Aorta (tissue), 5 donors: ENCODE data around the gene FAM193A. TPM values are rescaled to one million over a fixed set of nuclear protein-coding genes. Genes with fewer than 3 reads are reported as not detected.
"Not testable (repeated sequence)": the region's sequence is repeated elsewhere in the genome, so short reads cannot be mapped to it uniquely, and the experiment has no call there.

Experiments used
- ATAC-seq: fragments of 200-7000 bp; cut with Tn5 transposase; one replicate; pipeline ENCODE4 v1.9.1; 2022; ENCODE audit warnings: moderate library complexity; ENCODE audit not compliant: low FRiP score
- DNase-seq, 2 donors: peaks; one replicate each; pipeline ENCODE4 v3.0.0-alpha.2; 2020
- H3K27ac ChIP-seq, 2 donors: one replicate each; pipeline ENCODE4 v1.5.1; 2013; ENCODE audit warnings: low read length in 2 of 2, mild to moderate bottlenecking in 2 of 2, moderate library complexity in 2 of 2, control low read depth in 1 of 2, inconsistent platforms in 1 of 2, low read depth in 1 of 2
- H3K27me3 ChIP-seq, 2 donors: one replicate each; pipeline ENCODE4 v1.6.1; 2013; ENCODE audit warnings: control low read depth in 1 of 2, low read length in 1 of 2, mild to moderate bottlenecking in 1 of 2, moderate library complexity in 1 of 2; ENCODE audit not compliant: insufficient read depth in 2 of 2, control insufficient read depth in 1 of 2
- H3K36me3 ChIP-seq, 2 donors: one replicate each; pipeline ENCODE4 v1.6.1; 2013; ENCODE audit warnings: control low read depth in 1 of 2, low read length in 1 of 2, mild to moderate bottlenecking in 1 of 2; ENCODE audit not compliant: insufficient read depth in 2 of 2, control insufficient read depth in 1 of 2
- H3K4me1 ChIP-seq, 2 donors: one replicate each; pipeline ENCODE4 v1.6.1; 2013; ENCODE audit warnings: low read length in 2 of 2, control low read depth in 1 of 2, mild to moderate bottlenecking in 1 of 2, moderate library complexity in 1 of 2; ENCODE audit not compliant: insufficient read depth in 2 of 2, control insufficient read depth in 1 of 2
- H3K4me3 ChIP-seq, 2 donors: one replicate each; pipeline ENCODE4 v1.5.1; 2013; ENCODE audit warnings: low read length in 2 of 2, control low read depth in 1 of 2, mild to moderate bottlenecking in 1 of 2
- H3K9me3 ChIP-seq: one replicate; pipeline ENCODE4 v1.6.1; 2013; ENCODE audit warnings: mild to moderate bottlenecking, low read length; ENCODE audit not compliant: control insufficient read depth
- WGBS, 2 donors: extraction: QIAGEN DNeasy Blood & Tissue Kit; methylation state at CpG; one replicate each; pipeline ENCODE4 v1.1.7; 2013; 5-methylcytosine and 5-hydroxymethylcytosine counted together
- intact Hi-C, 2 donors: fragments of 100-400 bp; cut with DNase I; formaldehyde crosslinking; loops; one replicate each; pipeline versions ENCODE4 v1.14.2 to v1.15.0; 2022
- polyA plus RNA-seq, 2 donors: library from polyadenylated mRNA; stranded (reverse); fragments of 200-250 nt; gene quantifications; one replicate each; pipeline ENCODE4 v1.2.3, GENCODE V29; 2013
- total RNA-seq, 2 donors: library from RNA; stranded (reverse); fragmentation: NEBNext Ultra II Directional; extraction: Animal tissue kit (Norgen Biotek cat#: 25700); gene quantifications; one replicate each; pipeline ENCODE4 v1.2.1, GENCODE V29; 2021
- donor health status: healthy with polysubstance abuse.
- donor health status: Bipolar disorder and iron deficiency.
- donor health status: DM: no; HTN: no; CAD: no.
- donor health status: DM: no; HTN: no; CAD: no.
- donor health status: DM: yes; HTN: yes; CAD: no.

Gene FAM193A
- total and polyA plus RNA-seq, 4 donors = 4.6 to 41.6 (median 18.5) TPM

DNA sequence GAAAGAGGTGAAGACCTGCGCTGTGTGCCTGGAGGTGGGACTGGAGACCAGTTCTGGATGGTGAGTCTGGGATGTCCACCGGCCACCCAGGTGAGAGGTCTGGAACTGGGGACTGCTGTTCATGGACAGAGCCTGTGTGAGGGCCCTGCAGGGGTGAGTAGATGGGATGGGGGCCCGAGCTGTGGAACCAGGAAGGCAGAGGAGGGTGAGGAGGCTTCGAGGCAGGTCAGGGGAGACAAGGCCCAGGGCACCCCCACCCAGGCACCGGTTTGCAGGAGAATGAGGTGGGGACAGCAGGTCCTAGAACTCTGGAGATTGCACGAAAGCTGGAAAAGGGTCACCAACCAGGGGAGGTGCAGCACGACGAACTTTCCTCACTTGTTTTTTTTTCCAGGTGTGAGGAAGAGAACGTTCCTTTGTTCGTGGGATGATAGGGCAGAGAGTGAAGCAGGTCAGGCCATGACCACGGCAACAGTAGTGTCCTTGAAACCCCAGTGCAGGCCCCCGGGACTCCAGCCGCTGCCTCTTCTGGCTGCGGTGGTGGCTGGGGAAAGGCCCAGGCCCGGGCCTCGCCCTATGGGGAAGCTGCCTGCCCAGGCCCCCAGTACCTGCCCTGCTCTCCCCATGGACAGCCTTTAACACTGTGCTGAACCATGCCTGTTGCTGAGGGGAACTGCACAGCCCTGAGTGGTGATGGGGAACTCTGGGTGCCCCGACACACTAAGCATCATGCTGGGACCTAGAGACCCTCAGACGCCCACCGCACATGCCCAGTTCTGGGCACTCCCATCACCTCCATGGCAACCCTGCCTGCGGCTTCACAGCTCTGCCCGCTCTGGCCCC lies 196.8 kb downstream of the FAM193A start:
- no peaks in the 10 kb centered on the region for H3K9me3 ChIP-seq
- DNase-seq = peak in 1 of 2 donors; percentile 66
- H3K36me3 ChIP-seq = peaks cover 0 to 8% of the 10 kb centered on the region in 2 donors
- H3K4me3 ChIP-seq = no peak overlapping the region
- no peaks in the 10 kb centered on the region for H3K4me1 ChIP-seq
- no peak overlapping the region for H3K27ac ChIP-seq
- 89 to 92% methylated on average over 21 of the region's 21 CpGs for WGBS, 2 donors
- H3K27me3 ChIP-seq = no peaks in the 10 kb centered on the region
- peak; percentile 57 for ATAC-seq
- intact Hi-C loops = no loop called here

DNA sequence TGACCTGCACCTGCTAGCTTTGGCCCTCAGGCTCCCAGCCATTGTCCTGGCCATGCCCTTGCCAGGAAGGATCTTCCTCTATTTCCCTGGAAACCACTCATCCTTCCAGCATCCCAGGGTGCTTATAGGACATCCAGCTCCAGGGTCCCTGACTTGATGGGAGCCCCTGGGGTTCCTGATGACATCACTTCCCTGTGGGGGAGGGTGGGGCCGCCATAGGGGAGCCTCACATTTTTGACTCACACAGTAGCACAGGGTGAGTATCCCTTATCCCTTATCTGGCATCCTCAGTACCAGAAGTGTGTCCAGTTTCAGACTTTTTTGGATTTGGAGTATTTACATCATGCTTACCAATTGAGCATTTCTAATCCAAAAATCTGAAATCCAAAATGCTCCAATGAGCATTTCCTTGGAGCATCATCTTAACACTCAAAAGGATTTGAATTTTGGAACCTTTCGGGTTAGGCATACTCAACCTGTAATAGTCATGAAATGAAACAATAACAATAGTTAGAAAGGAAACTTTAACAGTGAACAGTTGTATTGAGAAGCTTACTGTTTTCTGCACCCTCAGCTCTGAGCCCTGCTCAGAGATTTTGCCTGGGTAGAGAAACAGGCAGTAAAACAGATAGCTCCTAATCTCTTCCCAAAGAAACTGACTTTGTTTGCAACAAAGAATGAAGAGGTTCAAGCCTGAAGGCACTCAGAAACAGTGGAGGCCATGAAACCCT lies 197.6 kb downstream of the FAM193A start:
- 88 to 91% methylated on average over 2 of the region's 2 CpGs for WGBS, 2 donors
- Histone ChIP-seq H3K9me3 (no peaks in the 10 kb centered on the region), H3K4me3 (no peak overlapping the region), H3K27ac (no peak overlapping the region), H3K4me1 (no peaks in the 10 kb centered on the region), H3K36me3 (peaks cover 0 to 8% of the 10 kb centered on the region in 2 donors), H3K27me3 (no peaks in the 10 kb centered on the region)
- intact Hi-C loops = no loop called here
- DNase-seq (peak in 1 of 2 donors; percentile 53), ATAC-seq (peak; percentile 45)

GRCh38 chr4:2734612-2735011 lies 198.2 kb downstream of the FAM193A start:
- DNase-seq (no peak), ATAC-seq (no peak)
- peaks cover 0 to 6% of the 10 kb centered on the region in 2 donors for H3K36me3 ChIP-seq
- WGBS, 2 donors = 95 to 100% methylated on average over 1 of the region's 1 CpG
- intact Hi-C loops = no loop called here
- no peak overlapping the region for H3K4me3 ChIP-seq
- H3K27me3 ChIP-seq = no peaks in the 10 kb centered on the region
- no peaks in the 10 kb centered on the region for H3K9me3 ChIP-seq
- H3K27ac ChIP-seq = no peak overlapping the region
- H3K4me1 ChIP-seq = no peaks in the 10 kb centered on the region

DNA sequence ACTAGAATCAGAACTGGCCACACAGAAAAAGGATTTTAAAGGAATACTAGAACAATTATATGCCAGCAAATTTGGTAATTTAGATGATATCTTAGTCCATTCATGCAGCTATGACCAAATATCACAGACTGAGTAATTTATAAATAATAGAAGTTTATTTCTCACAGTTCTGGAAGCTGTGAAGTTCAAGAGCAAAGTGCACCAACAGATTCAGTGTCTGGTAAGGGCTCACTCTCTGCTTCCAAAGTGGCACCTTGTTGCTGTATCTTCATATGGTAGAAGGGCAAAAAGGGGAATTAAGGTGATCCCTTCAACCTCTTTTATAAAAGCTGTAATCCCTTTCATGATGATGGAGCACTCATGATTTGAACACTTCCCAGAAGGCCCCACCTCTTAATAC lies 199.4 kb downstream of the FAM193A start:
- peaks cover 0 to 6% of the 10 kb centered on the region in 2 donors for H3K36me3 ChIP-seq
- H3K27me3 ChIP-seq = no peaks in the 10 kb centered on the region
- H3K9me3 ChIP-seq = no peaks in the 10 kb centered on the region
- H3K27ac ChIP-seq = no peak overlapping the region
- intact Hi-C loops = no loop called here
- DNase-seq (no peak), ATAC-seq (no peak)
- H3K4me3 ChIP-seq = no peak overlapping the region
- no peaks in the 10 kb centered on the region for H3K4me1 ChIP-seq

GRCh38 chr4:2738296-2738695 lies 201.8 kb downstream of the FAM193A start:
- intact Hi-C loops, ATAC-seq, H3K4me1 ChIP-seq, H3K27ac ChIP-seq, H3K4me3 ChIP-seq, H3K36me3 ChIP-seq, H3K9me3 ChIP-seq, H3K27me3 ChIP-seq: not testable (repeated sequence)
- WGBS, 2 donors = 95 to 97% methylated on average over 2 of the region's 2 CpGs
- DNase-seq = peak in 1 of 2 donors; percentile 14

GRCh38 chr4:2741626-2742025 lies 205.2 kb downstream of the FAM193A start:
- Histone ChIP-seq H3K4me3 (no peak overlapping the region), H3K9me3 (no peaks in the 10 kb centered on the region), H3K36me3 (peaks cover 0 to 4% of the 10 kb centered on the region in 2 donors), H3K4me1 (no peaks in the 10 kb centered on the region), H3K27me3 (no peaks in the 10 kb centered on the region), H3K27ac (peak overlapping the region in 1 of 2 donors; percentile 8)
- intact Hi-C loops = no loop called here
- peak; percentile 27 for ATAC-seq
- DNase-seq = peak; percentile 44 to 82
- 57 to 62% methylated on average over 9 of the region's 9 CpGs for WGBS, 2 donors

DNA sequence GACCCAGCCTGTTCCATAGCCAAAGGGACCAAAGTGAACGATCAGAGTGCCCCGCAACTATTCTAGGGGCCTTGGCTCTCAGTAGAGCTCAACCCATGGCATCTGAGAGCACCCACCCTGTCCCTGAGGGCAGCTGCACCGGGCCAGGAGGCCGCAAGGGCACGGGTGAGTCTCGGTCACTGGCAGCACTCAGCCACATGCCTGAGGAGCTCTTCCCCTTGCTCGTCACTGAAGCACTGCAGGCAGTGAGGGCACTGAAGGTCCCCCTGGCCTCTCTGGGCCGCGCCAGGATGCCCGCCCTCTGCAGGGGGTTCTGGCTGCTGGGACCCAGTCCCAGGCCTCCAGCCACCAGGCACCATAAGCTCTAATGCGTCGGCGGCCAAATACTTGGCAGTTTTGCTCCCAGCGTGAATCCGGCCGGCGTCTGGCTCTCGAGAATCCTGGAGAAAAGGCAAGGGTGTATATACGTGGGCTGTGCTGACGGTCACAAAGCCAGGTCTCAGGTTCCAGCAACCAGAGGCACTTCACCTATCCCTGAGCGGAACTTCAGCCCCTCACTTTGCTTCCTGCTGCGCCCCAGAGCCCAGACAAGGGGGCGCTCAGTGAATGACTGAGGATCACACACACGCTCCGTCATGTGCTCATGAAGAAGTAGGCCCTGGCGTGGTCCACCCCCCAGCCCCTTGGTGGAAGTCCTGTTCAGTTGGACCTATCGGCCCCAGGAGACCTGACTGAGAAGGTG lies 205.8 kb downstream of the FAM193A start:
- 86 to 94% methylated on average over 27 of the region's 27 CpGs for WGBS, 2 donors
- no peak for ATAC-seq
- intact Hi-C loops = no loop called here
- peak overlapping the region in 1 of 2 donors; percentile 25 for H3K27ac ChIP-seq
- no peak overlapping the region for H3K4me3 ChIP-seq
- H3K27me3 ChIP-seq = no peaks in the 10 kb centered on the region
- DNase-seq = peak; percentile 35 to 69
- H3K36me3 ChIP-seq = peaks cover 0 to 4% of the 10 kb centered on the region in 2 donors
- no peaks in the 10 kb centered on the region for H3K9me3 ChIP-seq
- no peaks in the 10 kb centered on the region for H3K4me1 ChIP-seq

- Histone ChIP-seq H3K36me3 (peaks cover 0 to 7% of the 10 kb centered on the region in 2 donors), H3K4me1 (no peaks in the 10 kb centered on the region), H3K27ac (no peak overlapping the region), H3K27me3 (no peaks in the 10 kb centered on the region), H3K9me3 (no peaks in the 10 kb centered on the region), H3K4me3 (no peak overlapping the region)
- ATAC-seq = no peak
- peak in 1 of 2 donors; percentile 23 for DNase-seq
- intact Hi-C loops = no loop called here
- 77 to 81% methylated on average over 6 of the region's 6 CpGs for WGBS, 2 donors
Measured at GRCh38 chr4:2742823-2743517, 206.5 kb downstream of the FAM193A start.
